GM18508 (cell line): Measurements from ENCODE around the gene BBIP1.

Experiments used
- ATAC-seq: cut with Tn5 transposase; IDR thresholded peaks from one replicate; pipeline ENCODE4 v1.9.1; 2021; ENCODE audit warnings: moderate number of reproducible peaks; ENCODE audit not compliant: insufficient read depth, unreplicated experiment

BBIP1 gene

GRCh38 chr10:110865809-110866482 is 53.0 kb downstream of the BBIP1 start:
- no peak for ATAC-seq

GRCh38 chr10:110865186-110865808 is 53.7 kb downstream of the BBIP1 start:
- no peak for ATAC-seq

GRCh38 chr10:110864662-110865140 is 54.3 kb downstream of the BBIP1 start:
- peak; percentile 48 for ATAC-seq

GRCh38 chr10:110863956-110864355 is 55.0 kb downstream of the BBIP1 start:
- no peak for ATAC-seq

GRCh38 chr10:110863361-110863760 is 55.6 kb downstream of the BBIP1 start:
- ATAC-seq: no peak

- no peak for ATAC-seq
These were observed 56.0 kb downstream of the BBIP1 start for GRCh38 chr10:110862961-110863360.

GRCh38 chr10:110861930-110862649 is 56.9 kb downstream of the BBIP1 start:
- ATAC-seq: no peak

- ATAC-seq: no peak
These were observed 57.5 kb downstream of the BBIP1 start for GRCh38 chr10:110861476-110861875.

GRCh38 chr10:110860576-110861241 is 58.3 kb downstream of the BBIP1 start:
- ATAC-seq: no peak

GRCh38 chr10:110859973-110860376 is 59.0 kb downstream of the BBIP1 start:
- ATAC-seq: no peak

GRCh38 chr10:110859206-110859972 is 59.6 kb downstream of the BBIP1 start:
- ATAC-seq: no peak

- ATAC-seq: no peak
These were observed 60.6 kb downstream of the BBIP1 start for GRCh38 chr10:110858297-110858934.

GRCh38 chr10:110857265-110858171 is 61.5 kb downstream of the BBIP1 start:
- no peak for ATAC-seq

- no peak for ATAC-seq
These were observed 64.9 kb downstream of the BBIP1 start for GRCh38 chr10:110853921-110854605.

- ATAC-seq: no peak
These were observed 66.0 kb downstream of the BBIP1 start for GRCh38 chr10:110852947-110853346.

GRCh38 chr10:110852255-110852896 is 66.6 kb downstream of the BBIP1 start:
- ATAC-seq: no peak

- no peak for ATAC-seq
These were observed 67.9 kb downstream of the BBIP1 start for GRCh38 chr10:110851020-110851612.
